ENCODE data around the gene DIP2C.
A peak's percentile ranks its signal among the peaks of the same experiment; 100 is the strongest.

Gene DIP2C

GRCh38 chr10:520402-520787 is 169.1 kb downstream of the DIP2C start:
- intact Hi-C loops (cut with DNase I; ENCODE audit: low total_unique reads): loop anchor here (10.0 kb wide), 1 partner anchor 54 kb away; no protein-coding TSS in a partner anchor
- Histone ChIP-seq H3K27me3 (no peaks in the 10 kb centered on the region), H3K4me1 (peaks cover 0 to 30% (median 2%) of the 10 kb centered on the region in 4 donors), H3K9me3 (no peaks in the 10 kb centered on the region), H3K27ac (no peak overlapping the region), H3K4me3 (no peak overlapping the region), H3K36me3 (no peaks in the 10 kb centered on the region)
- peak in 1 of 2 donors; percentile 48 for DNase-seq
- TF ChIP-seq CTCF (IDR thresholded peaks at IDR 0.05): no peak

GRCh38 chr10:519716-520401 is 169.6 kb downstream of the DIP2C start:
- Histone ChIP-seq H3K36me3 (no peaks in the 10 kb centered on the region), H3K9me3 (no peaks in the 10 kb centered on the region), H3K27me3 (no peaks in the 10 kb centered on the region), H3K4me3 (no peak overlapping the region), H3K4me1 (peaks cover 0 to 27% (median 0%) of the 10 kb centered on the region in 4 donors), H3K27ac (no peak overlapping the region)
- peak in 1 of 2 donors; percentile 56 for DNase-seq
- no peak for TF ChIP-seq CTCF (IDR thresholded peaks at IDR 0.05)
- intact Hi-C loops (cut with DNase I; ENCODE audit: low total_unique reads): loop anchor here (10.0 kb wide), 2 partner anchors 55 to 415 kb away; partner anchors contain the start of gene LARP4B

GRCh38 chr10:519055-519715 is 170.3 kb downstream of the DIP2C start:
- intact Hi-C loops (cut with DNase I; ENCODE audit: low total_unique reads): loop anchor here (10.0 kb wide), 1 partner anchor 416 kb away; the partner anchor contains the start of gene LARP4B
- Histone ChIP-seq H3K4me3 (no peak overlapping the region), H3K36me3 (no peaks in the 10 kb centered on the region), H3K4me1 (peaks cover 0 to 31% (median 1%) of the 10 kb centered on the region in 4 donors), H3K9me3 (no peaks in the 10 kb centered on the region), H3K27ac (no peak overlapping the region), H3K27me3 (no peaks in the 10 kb centered on the region)
- DNase-seq: peak in 1 of 2 donors; percentile 60
- no peak for TF ChIP-seq CTCF (IDR thresholded peaks at IDR 0.05)

- peak in 1 of 2 donors; percentile 57 for DNase-seq
- H3K27me3 ChIP-seq: no peaks in the 10 kb centered on the region
Observed at GRCh38 chr10:517872-518475, 171.5 kb downstream of the DIP2C start.

More at GRCh38 chr10:517872-518475, 171.5 kb downstream of the DIP2C start:
- TF ChIP-seq CTCF (IDR thresholded peaks at IDR 0.05): no peak
- Histone ChIP-seq H3K4me1 (peaks cover 0 to 29% (median 4%) of the 10 kb centered on the region in 4 donors), H3K36me3 (no peaks in the 10 kb centered on the region), H3K9me3 (no peaks in the 10 kb centered on the region), H3K4me3 (no peak overlapping the region), H3K27ac (no peak overlapping the region)
- intact Hi-C loops (cut with DNase I; ENCODE audit: low total_unique reads): loop anchor here (10.0 kb wide), 1 partner anchor 417 kb away; the partner anchor contains the start of gene LARP4B
